PFSK-1 (cell line): ENCODE measurements around the gene SYDE1.

ENCODE experiments used
- FOXP2 ChIP-seq: optimal IDR thresholded peaks from 2 replicates; pipeline ENCODE3; 2011; ENCODE audit warnings: borderline replicate concordance, control low read depth, inconsistent platforms; ENCODE audit not compliant: insufficient read depth; ENCODE audit errors: extremely low read length, extremely low read depth
- POLR2AphosphoS5 ChIP-seq: IDR thresholded peaks from 2 replicates; pipeline ENCODE4 v1.6.1; 2012; ENCODE audit warnings: low read depth, mild to moderate bottlenecking, control low read depth, low read length, moderate library complexity
- SIN3A ChIP-seq: IDR thresholded peaks from 2 replicates; pipeline ENCODE4 v1.6.1; 2012; ENCODE audit warnings: mild to moderate bottlenecking, low read length, moderate library complexity, borderline replicate concordance; ENCODE audit not compliant: insufficient read depth
- TAF1 ChIP-seq: IDR thresholded peaks from 2 replicates; pipeline ENCODE4 v1.6.1; 2012; ENCODE audit warnings: low read length, control low read depth, borderline replicate concordance; ENCODE audit not compliant: insufficient read depth
- TF ChIP-seq, protein P1 (sequence below), 2 experiments: IDR thresholded peaks; 2 replicates each; pipeline versions ENCODE4 v1.6.1 to v1.8.0; 2011 to 2012; ENCODE audit warnings: low read depth in 2 of 2, low read length in 2 of 2, control low read depth in 1 of 2, inconsistent platforms in 1 of 2, mild to moderate bottlenecking in 1 of 2, moderate library complexity in 1 of 2; ENCODE audit not compliant: insufficient read depth in 1 of 2

Gene SYDE1

DNA sequence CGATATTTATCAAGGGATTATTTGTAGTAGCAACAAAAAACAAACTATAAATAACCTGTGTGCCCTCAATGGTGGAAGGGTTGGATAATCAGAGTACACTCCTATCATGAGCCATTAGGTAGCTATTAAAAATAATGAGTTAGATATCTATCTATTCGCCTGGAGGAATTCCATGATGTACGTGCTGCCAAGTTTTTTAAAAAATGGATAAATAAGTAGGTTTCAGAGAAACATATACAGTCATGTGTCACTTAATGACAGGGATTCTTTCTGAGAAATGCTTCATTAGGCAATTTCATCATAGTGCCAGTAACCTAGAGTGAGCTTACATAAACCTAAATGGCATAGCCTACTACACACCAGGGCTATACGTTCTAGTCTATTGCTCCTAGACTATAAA, 31.4 kb upstream of the SYDE1 start:
- TF ChIP-seq SIN3A (no peak), POLR2AphosphoS5 (no peak), TAF1 (no peak), FOXP2 (no peak)
- TF ChIP-seq, protein P1, sequence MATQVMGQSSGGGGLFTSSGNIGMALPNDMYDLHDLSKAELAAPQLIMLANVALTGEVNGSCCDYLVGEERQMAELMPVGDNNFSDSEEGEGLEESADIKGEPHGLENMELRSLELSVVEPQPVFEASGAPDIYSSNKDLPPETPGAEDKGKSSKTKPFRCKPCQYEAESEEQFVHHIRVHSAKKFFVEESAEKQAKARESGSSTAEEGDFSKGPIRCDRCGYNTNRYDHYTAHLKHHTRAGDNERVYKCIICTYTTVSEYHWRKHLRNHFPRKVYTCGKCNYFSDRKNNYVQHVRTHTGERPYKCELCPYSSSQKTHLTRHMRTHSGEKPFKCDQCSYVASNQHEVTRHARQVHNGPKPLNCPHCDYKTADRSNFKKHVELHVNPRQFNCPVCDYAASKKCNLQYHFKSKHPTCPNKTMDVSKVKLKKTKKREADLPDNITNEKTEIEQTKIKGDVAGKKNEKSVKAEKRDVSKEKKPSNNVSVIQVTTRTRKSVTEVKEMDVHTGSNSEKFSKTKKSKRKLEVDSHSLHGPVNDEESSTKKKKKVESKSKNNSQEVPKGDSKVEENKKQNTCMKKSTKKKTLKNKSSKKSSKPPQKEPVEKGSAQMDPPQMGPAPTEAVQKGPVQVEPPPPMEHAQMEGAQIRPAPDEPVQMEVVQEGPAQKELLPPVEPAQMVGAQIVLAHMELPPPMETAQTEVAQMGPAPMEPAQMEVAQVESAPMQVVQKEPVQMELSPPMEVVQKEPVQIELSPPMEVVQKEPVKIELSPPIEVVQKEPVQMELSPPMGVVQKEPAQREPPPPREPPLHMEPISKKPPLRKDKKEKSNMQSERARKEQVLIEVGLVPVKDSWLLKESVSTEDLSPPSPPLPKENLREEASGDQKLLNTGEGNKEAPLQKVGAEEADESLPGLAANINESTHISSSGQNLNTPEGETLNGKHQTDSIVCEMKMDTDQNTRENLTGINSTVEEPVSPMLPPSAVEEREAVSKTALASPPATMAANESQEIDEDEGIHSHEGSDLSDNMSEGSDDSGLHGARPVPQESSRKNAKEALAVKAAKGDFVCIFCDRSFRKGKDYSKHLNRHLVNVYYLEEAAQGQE (IDR thresholded peaks at IDR 0.05; ENCODE audit: insufficient read depth in 1 of 2, low read depth in 2 of 2, low read length in 2 of 2), result no peak

DNA sequence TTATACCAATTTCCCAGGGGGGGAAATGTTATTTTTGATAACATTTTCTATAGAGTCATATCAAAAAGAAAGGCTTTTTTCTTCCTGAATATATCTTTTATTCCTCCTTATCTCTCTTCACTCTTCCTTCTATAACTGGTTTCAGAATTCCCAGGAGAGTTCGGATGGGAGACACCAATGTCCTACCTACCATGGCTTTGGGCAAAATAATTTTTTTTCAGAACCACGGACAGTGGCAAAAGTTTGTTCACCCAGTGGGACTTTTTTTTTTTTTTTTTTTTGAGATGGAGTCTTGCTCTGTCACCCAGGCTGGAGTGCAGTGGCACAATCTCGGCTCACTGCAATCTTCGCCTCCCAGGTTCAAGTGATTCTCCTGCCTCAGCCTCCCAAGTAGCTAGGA, 27.2 kb upstream of the SYDE1 start:
- TF ChIP-seq, protein P1 (IDR thresholded peaks at IDR 0.05; ENCODE audit: insufficient read depth in 1 of 2, low read depth in 2 of 2, low read length in 2 of 2), result peak; percentile 69 to 89

DNA sequence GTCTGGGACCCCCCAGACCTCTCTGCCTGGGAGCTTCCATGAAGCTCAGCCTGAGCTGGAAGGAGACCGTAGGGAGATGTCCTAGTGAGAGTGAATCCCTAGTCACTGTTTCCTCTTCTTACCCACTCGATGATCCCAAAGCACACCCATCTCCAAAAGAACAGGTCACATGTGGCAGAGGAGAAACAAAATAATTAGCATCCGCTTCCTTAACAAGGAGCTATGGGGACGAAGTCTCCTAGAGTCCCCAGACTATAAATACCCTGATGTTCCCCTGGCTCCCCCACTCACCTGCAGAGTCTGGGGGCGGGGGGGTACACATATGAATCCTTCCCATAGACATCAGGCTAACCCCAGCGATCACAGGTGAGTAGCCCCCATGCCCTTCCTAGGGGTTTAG, 25.3 kb upstream of the SYDE1 start, which contains the start of gene OR1I1:
Gene OR1I1 (plus strand): TSS at position 301 of the 400 bp plus-strand sequence. CDS start 4,855 bp downstream, outside the sequence.
- TF ChIP-seq SIN3A (no peak), TAF1 (no peak), FOXP2 (no peak), POLR2AphosphoS5 (no peak)
- TF ChIP-seq, protein P1 (IDR thresholded peaks at IDR 0.05; ENCODE audit: insufficient read depth in 1 of 2, low read depth in 2 of 2, low read length in 2 of 2), result no peak

DNA sequence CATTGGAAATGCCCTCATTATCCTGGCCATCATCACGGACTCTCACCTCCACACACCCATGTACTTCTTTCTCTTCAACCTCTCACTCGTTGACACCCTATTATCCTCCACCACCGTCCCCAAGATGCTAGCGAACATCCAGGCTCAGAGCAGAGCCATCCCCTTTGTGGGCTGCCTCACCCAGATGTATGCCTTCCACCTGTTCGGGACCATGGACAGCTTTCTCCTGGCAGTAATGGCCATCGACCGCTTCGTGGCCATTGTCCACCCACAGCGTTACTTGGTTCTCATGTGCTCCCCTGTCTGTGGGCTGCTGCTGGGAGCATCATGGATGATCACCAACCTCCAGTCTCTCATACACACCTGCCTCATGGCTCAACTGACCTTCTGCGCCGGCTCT, 20.0 kb upstream of the SYDE1 start:
- no peak for TF ChIP-seq SIN3A
- TF ChIP-seq, protein P1 (IDR thresholded peaks at IDR 0.05; ENCODE audit: insufficient read depth in 1 of 2, low read depth in 2 of 2, low read length in 2 of 2), result peak; percentile 70 to 87

DNA sequence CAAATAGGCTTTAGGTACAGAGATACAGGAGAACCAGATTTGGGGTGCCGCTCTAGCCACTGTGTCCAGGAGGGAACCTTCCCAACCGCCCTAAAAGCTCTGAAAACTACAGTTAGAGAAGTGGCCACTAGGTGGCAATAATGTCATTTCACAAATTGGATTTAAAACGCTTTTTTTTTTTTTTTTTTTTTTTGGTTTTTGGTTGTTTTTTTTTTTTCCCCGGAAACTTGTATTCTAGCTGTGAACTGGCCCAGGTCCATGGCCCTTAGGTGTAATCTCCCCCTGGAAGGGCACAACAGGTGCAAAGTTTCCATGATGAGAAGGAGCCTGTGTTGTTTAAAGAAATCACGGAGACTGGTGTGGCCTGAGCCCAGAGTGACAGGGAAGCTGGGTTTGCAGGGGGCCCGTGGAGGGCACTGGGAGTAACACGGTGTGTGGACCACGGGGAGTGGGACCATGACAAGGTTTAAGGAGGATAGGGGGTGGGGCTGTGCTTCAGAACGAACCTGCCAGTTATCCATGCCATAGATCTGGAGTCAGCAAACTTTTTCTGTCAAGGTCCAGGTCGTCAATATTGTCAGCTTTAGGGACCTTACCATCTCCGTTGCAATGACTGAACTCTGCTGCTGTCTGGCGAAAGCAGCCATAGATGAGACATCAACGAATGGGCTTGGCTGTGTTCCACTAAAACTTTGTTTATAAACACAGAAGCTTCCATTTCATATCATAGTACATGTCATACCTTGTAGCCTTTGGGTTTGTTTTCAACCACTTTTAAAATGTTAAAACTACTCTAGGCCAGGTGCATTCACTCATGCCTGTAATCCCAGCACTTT, 15.1 kb upstream of the SYDE1 start:
- TF ChIP-seq TAF1 (no peak), FOXP2 (no peak), SIN3A (no peak), POLR2AphosphoS5 (no peak)
- TF ChIP-seq, protein P1 (IDR thresholded peaks at IDR 0.05; ENCODE audit: insufficient read depth in 1 of 2, low read depth in 2 of 2, low read length in 2 of 2), result no peak
